Measurements from ENCODE around the gene ACE. TPM values are rescaled to one million over a fixed set of nuclear protein-coding genes. Genes with fewer than 3 reads are reported as not detected.

ACE gene
- total RNA-seq, 3 donors from 2014 or later (not counting 1 experiment from before 2014, with no cell fraction given) = 0.86 to 1.2 (median 1.0) TPM

- peaks cover 5 to 13% of the 10 kb centered on the region in 2 donors for H3K27me3 Mint-ChIP-seq (ENCODE audit: low read depth in 2 of 2)
- H3K4me1 Mint-ChIP-seq = no peaks in the 10 kb centered on the region
- ATAC-seq = no peak
- intact Hi-C loops (cut with micrococcal nuclease) = no loop called here
- H3K36me3 ChIP-seq (ENCODE audit: control insufficient read depth, insufficient read depth, low read length) = no peaks in the 10 kb centered on the region
- no peaks in the 10 kb centered on the region for H3K4me1 ChIP-seq (ENCODE audit: control insufficient read depth, insufficient read depth, low read length)
- no peak for DNase-seq
- H3K9me3 ChIP-seq (ENCODE audit: control insufficient read depth, insufficient read depth, low read length) = no peaks in the 10 kb centered on the region
- no peak overlapping the region for H3K27ac ChIP-seq (ENCODE audit: low read length)
- no peaks in the 10 kb centered on the region for H3K9me3 Mint-ChIP-seq
- H3K4me3 Mint-ChIP-seq = no peak overlapping the region
- no peak overlapping the region for H3K4me3 ChIP-seq (ENCODE audit: low read length)
- H3K36me3 Mint-ChIP-seq = no peaks in the 10 kb centered on the region
- WGBS (ENCODE audit: insufficient coverage) = 94% methylated on average over 36 of the region's 36 CpGs
- no peak overlapping the region for H3K27ac Mint-ChIP-seq
- no peak for TF ChIP-seq CTCF (IDR thresholded peaks at IDR 0.05)
- no peaks in the 10 kb centered on the region for H3K27me3 ChIP-seq (ENCODE audit: control insufficient read depth, insufficient read depth, low read length)
These were observed 20.0 kb downstream of the ACE start for GRCh38 chr17:63496663-63497400.

- Histone ChIP-seq H3K4me3 (ENCODE audit: low read length) (no peak overlapping the region), H3K27ac (ENCODE audit: low read length) (no peak overlapping the region), H3K36me3 (ENCODE audit: control insufficient read depth, insufficient read depth, low read length) (no peaks in the 10 kb centered on the region), H3K9me3 (ENCODE audit: control insufficient read depth, insufficient read depth, low read length) (no peaks in the 10 kb centered on the region), H3K27me3 (ENCODE audit: control insufficient read depth, insufficient read depth, low read length) (no peaks in the 10 kb centered on the region), H3K4me1 (ENCODE audit: control insufficient read depth, insufficient read depth, low read length) (no peaks in the 10 kb centered on the region)
- no peak overlapping the region for H3K4me3 Mint-ChIP-seq
- intact Hi-C loops (cut with micrococcal nuclease) = no loop called here
- H3K4me1 Mint-ChIP-seq = no peaks in the 10 kb centered on the region
- WGBS (ENCODE audit: insufficient coverage) = 89% methylated on average over 15 of the region's 16 CpGs
- H3K27ac Mint-ChIP-seq = no peak overlapping the region
- no peak for TF ChIP-seq CTCF (IDR thresholded peaks at IDR 0.05)
- no peaks in the 10 kb centered on the region for H3K36me3 Mint-ChIP-seq
- no peaks in the 10 kb centered on the region for H3K9me3 Mint-ChIP-seq
- DNase-seq = peak in 1 of 2 donors; percentile 26
- peaks cover 8 to 13% of the 10 kb centered on the region in 2 donors for H3K27me3 Mint-ChIP-seq (ENCODE audit: low read depth in 2 of 2)
- no peak for ATAC-seq
These were observed 21.0 kb downstream of the ACE start for GRCh38 chr17:63497708-63498483.

GRCh38 chr17:63498626-63499195 lies 21.9 kb downstream of the ACE start:
- intact Hi-C loops (cut with micrococcal nuclease) = no loop called here
- DNase-seq (no peak), ATAC-seq (no peak)
- no peak for TF ChIP-seq CTCF (IDR thresholded peaks at IDR 0.05)
- Histone ChIP-seq H3K36me3 (ENCODE audit: control insufficient read depth, insufficient read depth, low read length) (no peaks in the 10 kb centered on the region), H3K4me3 (ENCODE audit: low read length) (no peak overlapping the region), H3K4me1 (ENCODE audit: control insufficient read depth, insufficient read depth, low read length) (no peaks in the 10 kb centered on the region), H3K9me3 (ENCODE audit: control insufficient read depth, insufficient read depth, low read length) (no peaks in the 10 kb centered on the region), H3K27ac (ENCODE audit: low read length) (no peak overlapping the region), H3K27me3 (ENCODE audit: control insufficient read depth, insufficient read depth, low read length) (no peaks in the 10 kb centered on the region)
- Mint-ChIP-seq H3K9me3 (no peaks in the 10 kb centered on the region), H3K4me3 (no peak overlapping the region), H3K4me1 (no peaks in the 10 kb centered on the region), H3K27me3 (ENCODE audit: low read depth in 2 of 2) (peaks cover 15 to 16% of the 10 kb centered on the region in 2 donors), H3K27ac (no peak overlapping the region), H3K36me3 (no peaks in the 10 kb centered on the region)
- WGBS (ENCODE audit: insufficient coverage) = 92% methylated on average over 9 of the region's 9 CpGs

All from natural killer cell (primary cell).